Fibroblast of lung (primary cell): ENCODE results near the gene COL2A1. TPM values are rescaled to one million over a fixed set of nuclear protein-coding genes. Genes with fewer than 3 reads are reported as not detected.

ENCODE experiments used
- DNase-seq, 2 donors: peaks; one replicate each; pipeline versions ENCODE4 v3.0.0 to v3.0.0-alpha.2; 2010; ENCODE audit warnings: low read depth in 2 of 2
- H2AFZ ChIP-seq: 2 replicates; pipeline ENCODE4 v1.5.1; 2012; ENCODE audit warnings: low read length, control low read depth, inconsistent platforms
- H3K27ac ChIP-seq: 2 replicates; pipeline ENCODE4 v1.5.1; 2011; ENCODE audit warnings: low read length, control low read depth; ENCODE audit not compliant: insufficient read depth
- H3K27me3 ChIP-seq: 2 replicates; pipeline ENCODE4 v1.5.1; 2011; ENCODE audit warnings: mild to moderate bottlenecking, low read length; ENCODE audit not compliant: control insufficient read depth, insufficient read depth
- H3K36me3 ChIP-seq: 2 replicates; pipeline ENCODE4 v1.5.1; 2011; ENCODE audit warnings: low read length; ENCODE audit not compliant: control insufficient read depth, insufficient read depth
- H3K4me1 ChIP-seq: 2 replicates; pipeline ENCODE4 v1.5.1; 2011; ENCODE audit warnings: low read length; ENCODE audit not compliant: control insufficient read depth, insufficient read depth; ENCODE audit errors: extremely low read depth
- H3K4me2 ChIP-seq: 2 replicates; pipeline ENCODE4 v1.5.1; 2011; ENCODE audit warnings: low read length, control low read depth; ENCODE audit not compliant: insufficient read depth; ENCODE audit errors: extremely low read depth
- H3K4me3 ChIP-seq, 4 experiments: fragments of 200-600 bp in 1 of 4; sonication (generic) in 1 of 4; replicated peaks in 1 of 4; 2 replicates each; pipeline ENCODE4 v1.5.1; 2011 to 2016; ENCODE audit warnings: low read length in 4 of 4, low read depth in 3 of 4, mild to moderate bottlenecking in 3 of 4, control low read depth in 2 of 4, inconsistent platforms in 1 of 4, mixed read lengths in 1 of 4; ENCODE audit not compliant: insufficient read depth in 1 of 4; ENCODE audit errors: control extremely low read depth in 1 of 4
- H3K79me2 ChIP-seq: 2 replicates; pipeline ENCODE4 v1.5.1; 2012; ENCODE audit warnings: mild to moderate bottlenecking, low read length, inconsistent platforms; ENCODE audit not compliant: control insufficient read depth, insufficient read depth
- H3K9ac ChIP-seq: 2 replicates; pipeline ENCODE4 v1.5.1; 2011; ENCODE audit warnings: mild to moderate bottlenecking, low read length, control low read depth; ENCODE audit not compliant: insufficient read depth
- H3K9me3 ChIP-seq: 2 replicates; pipeline ENCODE4 v1.5.1; 2012; ENCODE audit warnings: low read depth, low read length; ENCODE audit not compliant: control insufficient read depth, insufficient read depth
- H4K20me1 ChIP-seq: 2 replicates; pipeline ENCODE4 v1.5.1; 2011; ENCODE audit warnings: low read length; ENCODE audit not compliant: control insufficient read depth, insufficient read depth; ENCODE audit errors: extremely low read depth
- CTCF ChIP-seq, 2 donors: IDR thresholded peaks in 1 of 2; conservative IDR thresholded peaks in 1 of 2; 1 replicate in 1 of 2; 2 replicates in 1 of 2; pipeline ENCODE4 v1.5.1; 2011 to 2012; ENCODE audit warnings: low read length in 2 of 2, control low read depth in 1 of 2, inconsistent platforms in 1 of 2, low read depth in 1 of 2, mild to moderate bottlenecking in 1 of 2
- EZH2 ChIP-seq: IDR thresholded peaks from 2 replicates; pipeline ENCODE4 v1.5.1; 2012; ENCODE audit warnings: low read length, control low read depth, mild to moderate bottlenecking; ENCODE audit errors: missing control alignments
- polyA plus RNA-seq, 2 donors: library from polyadenylated mRNA; depleted of rRNA in 1 of 2; stranded (reverse) in 1 of 2; unstranded in 1 of 2; fragments of >200 nt; gene quantifications; 2 replicates each; pipeline ENCODE4 v1.2.1, GENCODE V29; 2011 to 2012; ENCODE audit warnings: missing spikeins in 1 of 2
- total RNA-seq: library from RNA; depleted of rRNA; stranded (reverse); fragments of >200 nt; gene quantifications from 2 replicates; pipeline ENCODE4 v1.2.1, GENCODE V29; 2014

COL2A1 gene
- total and polyA plus RNA-seq, 2 donors (not counting 1 experiment from before 2014, with no cell fraction given): not detected

GRCh38 chr12:47980197-47980596 is 24.1 kb downstream of the COL2A1 start:
- no peaks in the 10 kb centered on the region for H3K4me1 ChIP-seq
- H4K20me1 ChIP-seq: no peaks in the 10 kb centered on the region
- no peak overlapping the region for H3K9ac ChIP-seq
- no peak for TF ChIP-seq EZH2
- no peak for TF ChIP-seq CTCF (conservative IDR thresholded peaks at IDR 0.05 in 1 of 2, IDR thresholded peaks at IDR 0.05 in 1 of 2; ENCODE audit: low read depth in 1 of 2, low read length in 2 of 2)
- H2AFZ ChIP-seq: no peak overlapping the region
- peaks cover 19% of the 10 kb centered on the region for H3K27me3 ChIP-seq
- no peaks in the 10 kb centered on the region for H3K9me3 ChIP-seq
- H3K4me3 ChIP-seq: no peak overlapping the region
- no peak overlapping the region for H3K27ac ChIP-seq
- no peak overlapping the region for H3K4me2 ChIP-seq
- no peaks in the 10 kb centered on the region for H3K79me2 ChIP-seq
- H3K36me3 ChIP-seq: no peaks in the 10 kb centered on the region
- no peak for DNase-seq

- no peaks in the 10 kb centered on the region for H3K79me2 ChIP-seq
- H3K27ac ChIP-seq: no peak overlapping the region
- no peaks in the 10 kb centered on the region for H3K36me3 ChIP-seq
- no peak overlapping the region for H3K4me3 ChIP-seq
- DNase-seq: no peak
- no peaks in the 10 kb centered on the region for H3K9me3 ChIP-seq
- no peak for TF ChIP-seq CTCF (conservative IDR thresholded peaks at IDR 0.05 in 1 of 2, IDR thresholded peaks at IDR 0.05 in 1 of 2; ENCODE audit: low read depth in 1 of 2, low read length in 2 of 2)
- no peak for TF ChIP-seq EZH2
- H4K20me1 ChIP-seq: no peaks in the 10 kb centered on the region
- no peak overlapping the region for H3K9ac ChIP-seq
- H3K4me2 ChIP-seq: no peak overlapping the region
- H3K27me3 ChIP-seq: peaks cover 14% of the 10 kb centered on the region
- no peaks in the 10 kb centered on the region for H3K4me1 ChIP-seq
- no peak overlapping the region for H2AFZ ChIP-seq
Measured at GRCh38 chr12:47979686-47980085, 24.6 kb downstream of the COL2A1 start.

- Histone ChIP-seq H3K27ac (no peak overlapping the region), H2AFZ (no peak overlapping the region), H3K9me3 (no peaks in the 10 kb centered on the region), H3K4me3 (no peak overlapping the region), H3K79me2 (no peaks in the 10 kb centered on the region), H4K20me1 (no peaks in the 10 kb centered on the region), H3K4me2 (no peak overlapping the region), H3K4me1 (no peaks in the 10 kb centered on the region), H3K9ac (no peak overlapping the region), H3K36me3 (no peaks in the 10 kb centered on the region), H3K27me3 (peaks cover 9% of the 10 kb centered on the region)
- no peak for DNase-seq
- TF ChIP-seq EZH2 (no peak), CTCF (conservative IDR thresholded peaks at IDR 0.05 in 1 of 2, IDR thresholded peaks at IDR 0.05 in 1 of 2; ENCODE audit: low read depth in 1 of 2, low read length in 2 of 2) (no peak)
Measured at GRCh38 chr12:47979166-47979565, 25.1 kb downstream of the COL2A1 start.
